ENCODE data around the gene FBXL7.

Gene FBXL7

GRCh38 chr5:15803280-15803679, 303.3 kb downstream of the FBXL7 start:
- Mint-ChIP-seq H3K36me3 (no peaks in the 10 kb centered on the region), H3K27me3 (no peaks in the 10 kb centered on the region), H3K9me3 (peaks cover 16% of the 10 kb centered on the region), H3K4me3 (no peak overlapping the region), H3K4me1 (no peaks in the 10 kb centered on the region), H3K27ac (no peak overlapping the region)

GRCh38 chr5:15806613-15807012, 306.6 kb downstream of the FBXL7 start:
- Mint-ChIP-seq H3K9me3 (peaks cover 15% of the 10 kb centered on the region), H3K27me3 (no peaks in the 10 kb centered on the region)

GRCh38 chr5:15807248-15807647, 307.3 kb downstream of the FBXL7 start:
- no peaks in the 10 kb centered on the region for H3K27me3 Mint-ChIP-seq
- no peak overlapping the region for H3K27ac Mint-ChIP-seq
- H3K36me3 Mint-ChIP-seq: no peaks in the 10 kb centered on the region
- H3K9me3 Mint-ChIP-seq: peaks cover 15% of the 10 kb centered on the region
- H3K4me3 Mint-ChIP-seq: no peak overlapping the region
- H3K4me1 Mint-ChIP-seq: no peaks in the 10 kb centered on the region

More at GRCh38 chr5:15806613-15807012, 306.6 kb downstream of the FBXL7 start:
- H3K27ac Mint-ChIP-seq: no peak overlapping the region
- no peaks in the 10 kb centered on the region for H3K36me3 Mint-ChIP-seq
- no peaks in the 10 kb centered on the region for H3K4me1 Mint-ChIP-seq
- H3K4me3 Mint-ChIP-seq: no peak overlapping the region

- Mint-ChIP-seq H3K36me3 (no peaks in the 10 kb centered on the region), H3K9me3 (peaks cover 12% of the 10 kb centered on the region), H3K27ac (no peak overlapping the region), H3K4me1 (no peaks in the 10 kb centered on the region), H3K4me3 (no peak overlapping the region), H3K27me3 (no peaks in the 10 kb centered on the region)
Measured at GRCh38 chr5:15807871-15808270, 307.9 kb downstream of the FBXL7 start.

- no peaks in the 10 kb centered on the region for H3K27me3 Mint-ChIP-seq
- peaks cover 10% of the 10 kb centered on the region for H3K9me3 Mint-ChIP-seq
- H3K4me1 Mint-ChIP-seq: no peaks in the 10 kb centered on the region
- no peaks in the 10 kb centered on the region for H3K36me3 Mint-ChIP-seq
- no peak overlapping the region for H3K27ac Mint-ChIP-seq
- H3K4me3 Mint-ChIP-seq: no peak overlapping the region
Measured at GRCh38 chr5:15808577-15808976, 308.6 kb downstream of the FBXL7 start.

DNA sequence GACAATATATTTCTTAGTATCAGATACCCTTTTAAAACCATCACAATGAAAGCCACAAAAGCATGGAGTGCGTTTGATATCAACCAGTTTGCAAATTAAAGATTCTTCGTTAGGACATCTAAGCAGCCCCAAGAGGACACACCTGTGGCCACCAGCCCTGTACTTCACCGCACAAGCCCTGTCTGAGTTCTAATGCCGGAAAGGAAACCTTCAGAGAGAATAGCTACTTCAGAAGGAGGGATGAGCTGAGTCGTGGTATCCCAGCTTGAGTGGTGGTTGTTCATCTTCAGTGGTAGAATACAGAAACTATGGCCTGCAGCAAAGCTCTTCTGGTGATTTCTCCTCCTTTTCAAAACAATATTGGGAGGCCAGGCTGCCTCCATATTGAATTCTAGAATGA, 319.6 kb downstream of the FBXL7 start:
- Mint-ChIP-seq H3K27me3 (no peaks in the 10 kb centered on the region), H3K36me3 (no peaks in the 10 kb centered on the region), H3K4me3 (no peak overlapping the region), H3K27ac (no peak overlapping the region), H3K4me1 (no peaks in the 10 kb centered on the region), H3K9me3 (no peaks in the 10 kb centered on the region)

DNA sequence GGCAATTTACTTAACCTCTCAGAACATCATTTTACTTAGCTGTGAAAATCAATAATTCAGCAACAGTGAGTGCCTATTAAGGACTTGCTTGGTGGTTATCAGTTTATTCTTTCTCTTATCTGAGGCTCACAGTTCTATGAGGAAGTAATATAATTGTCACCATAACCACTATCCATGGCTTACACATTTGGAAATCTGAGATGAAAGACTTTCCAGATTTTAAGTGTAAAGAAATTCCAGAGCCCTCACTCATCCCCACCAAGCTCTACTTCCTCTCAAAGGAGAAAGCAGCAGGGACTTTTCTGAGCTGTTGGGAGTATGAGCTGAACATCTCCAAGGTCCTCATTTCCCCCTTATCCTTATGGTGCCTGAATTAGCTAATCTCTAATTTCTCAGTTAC, 321.5 kb downstream of the FBXL7 start:
- Mint-ChIP-seq H3K4me3 (no peak overlapping the region), H3K9me3 (no peaks in the 10 kb centered on the region), H3K27ac (no peak overlapping the region), H3K4me1 (no peaks in the 10 kb centered on the region), H3K36me3 (no peaks in the 10 kb centered on the region), H3K27me3 (no peaks in the 10 kb centered on the region)

GRCh38 chr5:15823398-15823797, 323.4 kb downstream of the FBXL7 start:
- no peaks in the 10 kb centered on the region for H3K36me3 Mint-ChIP-seq
- H3K27me3 Mint-ChIP-seq: no peaks in the 10 kb centered on the region
- no peaks in the 10 kb centered on the region for H3K4me1 Mint-ChIP-seq
- no peak overlapping the region for H3K27ac Mint-ChIP-seq
- peaks cover 7% of the 10 kb centered on the region for H3K9me3 Mint-ChIP-seq
- no peak overlapping the region for H3K4me3 Mint-ChIP-seq

GRCh38 chr5:15827741-15828140, 327.8 kb downstream of the FBXL7 start:
- Mint-ChIP-seq H3K27me3 (no peaks in the 10 kb centered on the region), H3K4me3 (no peak overlapping the region), H3K9me3 (peaks cover 7% of the 10 kb centered on the region), H3K36me3 (no peaks in the 10 kb centered on the region), H3K4me1 (no peaks in the 10 kb centered on the region), H3K27ac (no peak overlapping the region)

DNA sequence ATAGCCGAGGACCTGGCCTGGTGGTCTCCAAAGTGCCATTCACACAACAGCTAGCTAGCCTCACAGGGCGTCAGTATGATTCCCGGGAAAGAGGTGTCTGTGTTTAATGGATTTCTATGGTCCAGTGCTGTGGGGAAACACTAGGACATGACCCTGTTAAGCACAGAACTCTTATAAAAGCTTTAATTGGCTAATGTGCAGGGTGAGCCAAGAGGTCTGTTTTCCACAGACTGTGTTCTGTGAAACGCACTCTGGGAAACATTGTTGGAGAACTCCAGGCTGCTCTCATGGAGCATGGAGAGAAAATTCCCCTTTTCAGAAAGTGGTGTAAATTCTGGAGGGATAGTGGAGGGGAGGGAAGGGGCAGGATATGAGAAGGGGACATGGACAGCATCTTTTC, 331.4 kb downstream of the FBXL7 start:
- H3K4me1 Mint-ChIP-seq: no peaks in the 10 kb centered on the region
- no peak overlapping the region for H3K27ac Mint-ChIP-seq
- no peaks in the 10 kb centered on the region for H3K27me3 Mint-ChIP-seq
- no peak overlapping the region for H3K4me3 Mint-ChIP-seq
- H3K36me3 Mint-ChIP-seq: no peaks in the 10 kb centered on the region
- peaks cover 13% of the 10 kb centered on the region for H3K9me3 Mint-ChIP-seq

DNA sequence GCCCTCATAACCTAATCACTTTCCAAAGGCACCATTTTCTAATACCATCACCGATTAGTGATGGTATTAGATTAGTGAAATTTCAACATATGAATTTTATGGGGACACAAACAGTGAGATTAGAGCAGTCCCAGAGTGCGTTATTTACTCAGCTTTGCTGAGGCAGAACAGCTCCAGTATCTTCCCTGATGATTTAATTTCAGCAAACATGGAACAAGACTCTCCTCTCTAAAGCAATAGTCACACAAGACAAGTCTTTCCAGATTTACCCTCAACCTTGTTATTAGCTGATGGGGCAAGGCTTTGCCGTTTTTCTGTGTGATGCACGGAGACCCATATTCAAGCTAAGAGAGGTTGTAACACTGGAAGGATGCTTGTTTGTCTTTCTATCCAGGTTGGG, 333.4 kb downstream of the FBXL7 start:
- Mint-ChIP-seq H3K27ac (no peak overlapping the region), H3K27me3 (no peaks in the 10 kb centered on the region), H3K4me1 (no peaks in the 10 kb centered on the region), H3K9me3 (peaks cover 7% of the 10 kb centered on the region), H3K36me3 (no peaks in the 10 kb centered on the region), H3K4me3 (no peak overlapping the region)

DNA sequence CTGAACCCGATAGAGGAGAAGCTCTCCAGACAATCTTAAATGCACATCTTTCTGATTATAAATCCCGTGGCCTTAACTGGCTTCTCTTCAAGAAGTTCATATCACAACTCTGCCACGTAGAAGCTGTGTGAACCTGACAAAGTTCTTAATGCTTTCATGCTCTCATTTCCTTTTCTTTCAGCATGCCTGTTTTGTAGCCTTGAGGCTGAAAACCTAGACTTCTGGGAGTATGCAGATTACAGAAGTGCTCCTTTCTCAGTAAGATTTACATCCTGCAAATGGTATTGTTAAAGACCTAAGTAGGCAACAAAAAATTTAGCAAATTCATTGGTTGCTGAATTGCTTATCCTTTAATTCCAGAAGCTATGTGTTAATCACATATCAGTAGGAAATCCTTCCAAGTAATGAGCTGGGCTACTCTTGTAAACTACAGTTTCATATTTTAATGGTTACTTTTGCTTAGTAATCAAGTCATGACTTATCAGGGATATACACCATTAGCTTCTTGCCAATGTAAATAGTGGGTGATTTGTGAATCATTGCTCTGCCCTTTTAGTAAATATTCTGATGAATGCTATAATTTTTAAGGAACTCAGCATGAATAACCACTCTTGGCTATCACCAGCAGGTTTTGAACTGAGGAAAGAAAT, 334.7 kb downstream of the FBXL7 start:
- Mint-ChIP-seq H3K9me3 (peaks cover 7% of the 10 kb centered on the region), H3K27me3 (no peaks in the 10 kb centered on the region), H3K36me3 (no peaks in the 10 kb centered on the region), H3K4me3 (no peak overlapping the region), H3K27ac (no peak overlapping the region), H3K4me1 (no peaks in the 10 kb centered on the region)

DNA sequence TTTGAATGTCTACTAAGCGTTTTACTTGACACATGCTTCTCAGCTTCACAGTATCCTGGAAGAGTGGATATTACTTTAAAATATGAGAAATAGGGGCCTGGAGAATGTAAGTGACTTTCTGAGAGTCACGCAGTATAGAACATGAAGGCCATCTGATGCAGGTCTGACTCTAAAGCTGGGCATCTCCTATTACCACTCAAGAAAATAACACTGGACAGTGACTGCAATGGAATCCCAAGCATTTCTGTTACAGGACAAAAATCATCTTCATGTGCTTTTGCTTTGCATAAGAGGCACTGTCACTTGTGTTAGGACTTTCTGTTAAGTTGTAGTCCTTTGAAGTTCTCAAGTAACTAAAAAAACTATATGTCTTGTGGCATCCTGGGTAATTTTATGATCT, 335.5 kb downstream of the FBXL7 start:
- no peaks in the 10 kb centered on the region for H3K36me3 Mint-ChIP-seq
- no peaks in the 10 kb centered on the region for H3K27me3 Mint-ChIP-seq
- H3K27ac Mint-ChIP-seq: no peak overlapping the region
- H3K4me1 Mint-ChIP-seq: no peaks in the 10 kb centered on the region
- H3K9me3 Mint-ChIP-seq: peaks cover 7% of the 10 kb centered on the region
- H3K4me3 Mint-ChIP-seq: no peak overlapping the region

DNA sequence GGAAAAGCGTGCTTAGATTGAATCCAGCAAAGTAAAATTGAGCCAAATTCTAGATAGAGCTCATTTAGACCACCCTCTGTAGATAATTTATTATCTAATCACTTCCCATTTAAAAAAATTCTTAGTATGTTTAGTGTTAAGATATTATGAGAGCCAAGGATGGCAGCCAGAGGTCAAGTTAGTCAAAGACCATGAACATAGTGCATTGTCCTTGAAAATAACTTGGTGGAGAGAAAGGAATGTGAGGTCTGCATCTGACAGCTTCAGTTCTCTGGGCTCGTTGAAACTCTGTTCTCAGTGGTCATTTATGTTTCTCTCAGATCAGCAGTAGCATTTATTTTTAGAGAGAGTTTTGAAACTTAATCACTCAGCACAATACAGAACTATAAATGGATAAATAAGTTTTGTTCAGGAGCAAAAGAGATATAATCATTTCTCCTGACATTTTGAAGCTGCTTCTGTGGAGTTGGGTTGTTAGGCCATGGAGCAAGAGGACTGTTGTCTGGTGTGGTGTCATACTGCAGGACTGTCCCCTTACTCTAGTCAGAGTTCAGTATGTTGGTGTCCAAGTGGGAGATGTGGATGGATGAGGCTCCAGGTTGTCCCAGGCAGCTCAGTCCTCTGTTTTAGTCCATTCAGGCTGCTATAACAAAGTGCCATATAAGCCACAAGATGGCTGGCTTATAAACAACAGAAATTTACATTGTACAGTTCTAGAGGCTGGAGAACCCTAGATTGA, 337.7 kb downstream of the FBXL7 start:
- Mint-ChIP-seq H3K4me3 (no peak overlapping the region), H3K27ac (no peak overlapping the region), H3K36me3 (no peaks in the 10 kb centered on the region), H3K9me3 (peaks cover 7% of the 10 kb centered on the region), H3K27me3 (no peaks in the 10 kb centered on the region), H3K4me1 (no peaks in the 10 kb centered on the region)

- no peaks in the 10 kb centered on the region for H3K27me3 Mint-ChIP-seq
- H3K4me1 Mint-ChIP-seq: no peaks in the 10 kb centered on the region
- H3K27ac Mint-ChIP-seq: no peak overlapping the region
- no peaks in the 10 kb centered on the region for H3K36me3 Mint-ChIP-seq
- no peaks in the 10 kb centered on the region for H3K9me3 Mint-ChIP-seq
- H3K4me3 Mint-ChIP-seq: no peak overlapping the region
Measured at GRCh38 chr5:15844253-15844652, 344.3 kb downstream of the FBXL7 start.

GRCh38 chr5:15844871-15845270, 344.9 kb downstream of the FBXL7 start:
- Mint-ChIP-seq H3K4me3 (no peak overlapping the region), H3K36me3 (no peaks in the 10 kb centered on the region), H3K9me3 (no peaks in the 10 kb centered on the region), H3K27ac (no peak overlapping the region), H3K27me3 (no peaks in the 10 kb centered on the region), H3K4me1 (no peaks in the 10 kb centered on the region)

DNA sequence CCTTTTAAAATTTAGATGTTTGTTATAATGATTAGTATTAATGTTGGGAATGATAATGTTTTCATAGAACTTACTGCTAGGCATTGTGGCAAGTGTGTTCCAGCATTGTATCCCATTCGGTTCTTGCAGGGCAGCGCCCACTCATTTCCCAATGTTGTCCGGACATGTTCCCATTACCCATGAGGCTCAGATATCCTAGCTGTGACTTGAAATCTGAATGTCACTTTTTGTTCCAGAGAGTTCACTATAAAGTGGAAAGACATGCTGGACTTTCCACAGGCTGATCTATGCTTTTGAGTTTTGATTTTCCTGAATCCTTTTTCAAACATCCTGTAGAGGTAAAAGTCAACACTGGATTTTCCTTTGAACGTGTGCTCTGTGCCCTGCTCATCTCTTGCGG, 350.6 kb downstream of the FBXL7 start:
- Mint-ChIP-seq H3K27ac (no peak overlapping the region), H3K36me3 (no peaks in the 10 kb centered on the region), H3K9me3 (peaks cover 6% of the 10 kb centered on the region), H3K4me1 (no peaks in the 10 kb centered on the region), H3K4me3 (no peak overlapping the region), H3K27me3 (peaks cover 3% of the 10 kb centered on the region)
